ENCODE measurements around the gene SYNE1.

Gene SYNE1

DNA sequence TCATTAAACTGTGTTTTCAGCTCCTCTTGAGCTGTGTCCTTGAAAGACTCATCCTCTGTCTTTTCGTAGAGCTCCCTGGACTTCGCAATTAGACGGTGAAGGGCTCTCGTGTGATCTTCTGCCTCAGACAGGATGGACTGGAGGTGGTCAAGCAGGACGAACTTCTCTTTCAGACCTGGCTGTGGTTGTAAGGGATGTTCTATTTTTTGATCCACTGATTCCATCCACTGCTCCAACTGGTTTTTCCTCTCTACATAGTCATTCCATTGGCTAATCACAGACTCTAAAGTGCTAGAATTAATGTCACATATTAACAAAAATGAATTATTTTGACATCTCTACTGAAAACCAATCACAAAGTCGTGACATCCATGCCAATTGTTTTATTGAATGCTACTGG lies 250.1 kb downstream of the SYNE1 start:
- Mint-ChIP-seq H3K36me3 (ENCODE audit: low read depth) (no peaks in the 10 kb centered on the region), H3K4me3 (no peak overlapping the region), H3K27ac (no peak overlapping the region), H3K4me1 (no peaks in the 10 kb centered on the region), H3K9me3 (no peaks in the 10 kb centered on the region), H3K27me3 (ENCODE audit: low read depth, poor library complexity) (peaks cover 13% of the 10 kb centered on the region)
- TF ChIP-seq, protein P1, sequence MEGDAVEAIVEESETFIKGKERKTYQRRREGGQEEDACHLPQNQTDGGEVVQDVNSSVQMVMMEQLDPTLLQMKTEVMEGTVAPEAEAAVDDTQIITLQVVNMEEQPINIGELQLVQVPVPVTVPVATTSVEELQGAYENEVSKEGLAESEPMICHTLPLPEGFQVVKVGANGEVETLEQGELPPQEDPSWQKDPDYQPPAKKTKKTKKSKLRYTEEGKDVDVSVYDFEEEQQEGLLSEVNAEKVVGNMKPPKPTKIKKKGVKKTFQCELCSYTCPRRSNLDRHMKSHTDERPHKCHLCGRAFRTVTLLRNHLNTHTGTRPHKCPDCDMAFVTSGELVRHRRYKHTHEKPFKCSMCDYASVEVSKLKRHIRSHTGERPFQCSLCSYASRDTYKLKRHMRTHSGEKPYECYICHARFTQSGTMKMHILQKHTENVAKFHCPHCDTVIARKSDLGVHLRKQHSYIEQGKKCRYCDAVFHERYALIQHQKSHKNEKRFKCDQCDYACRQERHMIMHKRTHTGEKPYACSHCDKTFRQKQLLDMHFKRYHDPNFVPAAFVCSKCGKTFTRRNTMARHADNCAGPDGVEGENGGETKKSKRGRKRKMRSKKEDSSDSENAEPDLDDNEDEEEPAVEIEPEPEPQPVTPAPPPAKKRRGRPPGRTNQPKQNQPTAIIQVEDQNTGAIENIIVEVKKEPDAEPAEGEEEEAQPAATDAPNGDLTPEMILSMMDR (IDR thresholded peaks at IDR 0.05) = no peak
- no peak for DNase-seq

DNA sequence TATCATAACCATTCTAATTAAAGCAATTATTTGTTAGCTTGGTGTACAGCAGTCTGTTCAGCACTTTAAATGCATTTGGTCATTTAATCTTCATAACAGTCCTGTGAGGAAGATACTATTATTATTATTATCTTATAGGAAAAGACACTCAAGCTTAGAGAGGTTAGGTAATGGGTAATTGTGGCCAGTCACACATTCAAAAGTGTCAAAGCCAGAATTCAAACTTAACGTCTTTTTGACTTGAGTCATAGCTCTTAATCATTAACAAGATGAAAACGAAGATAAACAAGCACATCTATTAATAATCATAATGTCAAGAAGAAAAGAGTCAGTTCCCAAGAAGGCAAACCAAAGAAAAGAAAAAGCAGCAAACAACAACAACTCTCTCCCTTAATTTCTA lies 251.0 kb downstream of the SYNE1 start:
- Mint-ChIP-seq H3K36me3 (ENCODE audit: low read depth) (no peaks in the 10 kb centered on the region), H3K27me3 (ENCODE audit: low read depth, poor library complexity) (peaks cover 11% of the 10 kb centered on the region), H3K4me1 (peaks cover 6% of the 10 kb centered on the region), H3K27ac (no peak overlapping the region), H3K9me3 (no peaks in the 10 kb centered on the region), H3K4me3 (no peak overlapping the region)
- TF ChIP-seq, protein P1 (IDR thresholded peaks at IDR 0.05) = no peak
- no peak for DNase-seq

DNA sequence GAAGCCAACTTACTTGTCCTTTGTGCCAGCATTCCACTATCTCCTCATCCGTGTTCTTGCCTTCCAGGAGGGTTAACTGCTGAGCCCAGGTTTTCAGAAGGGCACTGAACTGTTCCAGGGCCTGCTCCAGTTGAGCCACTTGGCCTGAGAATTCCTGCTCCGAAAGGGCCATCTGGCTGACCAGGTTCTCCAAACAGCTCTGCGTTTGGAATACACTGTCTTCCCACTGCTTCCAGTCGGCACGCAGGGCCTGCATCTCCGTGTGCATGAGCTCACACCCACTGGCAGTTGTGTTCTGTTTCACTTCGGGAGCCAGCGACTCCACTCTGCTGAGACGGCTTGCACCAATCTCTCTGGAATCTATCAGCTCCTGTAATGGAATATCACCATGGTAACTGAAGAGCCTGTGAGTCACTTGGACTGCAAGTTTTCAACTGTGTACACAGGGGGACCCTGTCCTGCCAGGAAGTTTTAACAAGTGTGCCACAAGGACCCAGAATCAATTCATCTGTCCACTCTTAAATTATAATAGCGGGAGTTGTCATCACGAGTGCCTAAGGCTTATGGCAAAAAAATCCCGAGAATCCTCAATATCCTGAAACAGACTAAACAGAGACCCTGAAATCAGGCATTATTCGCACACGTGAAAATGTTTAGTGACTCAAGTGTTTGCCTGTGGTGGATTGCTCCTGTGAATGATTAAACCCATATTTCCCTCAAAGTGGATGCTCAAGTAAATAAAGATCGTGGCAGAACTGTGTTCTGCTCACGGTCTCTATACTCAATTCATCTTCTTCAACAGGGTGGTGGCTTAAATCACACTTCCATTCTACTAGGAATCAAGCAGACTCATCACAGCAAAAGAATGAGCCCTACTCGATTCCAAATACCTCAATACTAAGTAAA lies 255.9 kb downstream of the SYNE1 start:
- Mint-ChIP-seq H3K4me3 (peak overlapping the region; percentile 76), H3K4me1 (peaks cover 31% of the 10 kb centered on the region), H3K36me3 (ENCODE audit: low read depth) (no peaks in the 10 kb centered on the region), H3K27ac (peak overlapping the region; percentile 99), H3K27me3 (ENCODE audit: low read depth, poor library complexity) (peaks cover 4% of the 10 kb centered on the region), H3K9me3 (no peaks in the 10 kb centered on the region)
- TF ChIP-seq, protein P1 (IDR thresholded peaks at IDR 0.05) = no peak
- DNase-seq = peak; percentile 34

DNA sequence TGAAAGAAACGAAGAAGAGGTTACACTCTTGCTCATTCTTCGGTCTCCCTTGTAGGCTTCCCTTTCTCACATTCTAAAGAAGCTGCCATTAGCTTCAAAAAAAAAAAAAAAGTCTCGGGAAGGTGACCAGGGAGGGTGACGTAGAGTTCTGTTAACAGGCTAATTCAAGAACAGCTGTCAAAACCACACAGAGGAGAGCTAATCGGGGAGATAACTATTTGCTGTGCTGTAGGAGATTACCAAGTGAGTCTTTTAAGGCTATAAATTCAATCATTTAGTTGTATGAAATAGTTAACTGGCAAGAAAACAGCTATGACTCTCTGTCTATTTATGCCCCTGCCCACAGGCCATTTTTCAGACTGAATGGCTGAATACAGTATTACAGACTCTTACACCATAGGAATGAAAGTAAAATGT lies 256.8 kb downstream of the SYNE1 start:
- TF ChIP-seq, protein P1 (IDR thresholded peaks at IDR 0.05) = no peak
- no peak for DNase-seq
- Mint-ChIP-seq H3K9me3 (no peaks in the 10 kb centered on the region), H3K36me3 (ENCODE audit: low read depth) (peaks cover 4% of the 10 kb centered on the region), H3K4me1 (peaks cover 31% of the 10 kb centered on the region), H3K27ac (peak overlapping the region; percentile 99), H3K4me3 (peak overlapping the region; percentile 76), H3K27me3 (ENCODE audit: low read depth, poor library complexity) (peaks cover 4% of the 10 kb centered on the region)

DNA sequence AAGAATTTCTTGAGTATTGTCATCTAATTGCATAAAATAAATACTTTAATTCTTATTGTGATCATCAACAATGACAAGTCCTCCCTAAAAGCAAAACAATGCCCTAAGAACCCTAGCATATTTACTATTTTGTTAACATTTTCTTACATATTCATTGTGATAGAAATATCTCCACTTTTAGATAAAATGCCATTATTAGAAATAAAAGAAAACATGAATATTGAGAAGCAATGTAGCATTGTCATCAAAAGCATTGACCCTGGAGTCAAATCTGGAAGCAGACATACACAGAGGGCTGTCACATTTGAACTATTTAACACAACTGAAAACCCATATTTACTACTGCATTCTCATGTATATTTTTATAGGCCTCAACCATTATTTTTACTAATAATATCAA lies 257.7 kb downstream of the SYNE1 start:
- Mint-ChIP-seq H3K36me3 (ENCODE audit: low read depth) (peaks cover 4% of the 10 kb centered on the region), H3K27me3 (ENCODE audit: low read depth, poor library complexity) (peaks cover 1% of the 10 kb centered on the region), H3K9me3 (no peaks in the 10 kb centered on the region), H3K4me1 (peaks cover 31% of the 10 kb centered on the region), H3K4me3 (no peak overlapping the region), H3K27ac (no peak overlapping the region)
- TF ChIP-seq, protein P1 (IDR thresholded peaks at IDR 0.05) = no peak
- no peak for DNase-seq

DNA sequence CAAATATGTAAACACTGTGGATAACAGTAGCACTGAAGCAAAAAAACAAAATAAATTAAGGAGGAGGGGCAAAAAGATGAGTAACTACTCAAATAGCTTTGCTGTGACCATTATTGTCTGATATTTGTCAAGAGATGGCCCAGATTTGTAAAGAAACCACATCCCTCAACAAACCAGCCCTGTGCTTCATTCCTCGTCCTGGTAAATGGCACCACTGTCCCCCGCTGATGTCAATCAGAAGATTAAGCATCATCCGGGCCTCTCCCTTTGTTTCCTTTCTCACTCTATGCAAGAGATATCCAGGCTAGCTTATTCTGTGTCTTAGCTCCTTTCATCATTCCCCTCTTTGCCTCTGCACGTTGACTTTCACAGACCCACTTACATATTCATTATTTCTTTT lies 259.0 kb downstream of the SYNE1 start:
- Mint-ChIP-seq H3K36me3 (ENCODE audit: low read depth) (peaks cover 4% of the 10 kb centered on the region), H3K4me3 (no peak overlapping the region), H3K9me3 (no peaks in the 10 kb centered on the region), H3K4me1 (peaks cover 31% of the 10 kb centered on the region), H3K27me3 (ENCODE audit: low read depth, poor library complexity) (peaks cover 2% of the 10 kb centered on the region), H3K27ac (no peak overlapping the region)
- TF ChIP-seq, protein P1 (IDR thresholded peaks at IDR 0.05) = no peak
- no peak for DNase-seq

All from nephron progenitor cell (in vitro differentiated cells).